ENCODE measurements around the gene PPP1R9A. TPM values are rescaled to one million over a fixed set of nuclear protein-coding genes. Genes with fewer than 3 reads are reported as not detected.

Gene PPP1R9A
- total and polyA plus RNA-seq, 10 of the 15 experiments (the other 5 are each of a cell fraction or from before 2014, with no cell fraction given), result 0.04 to 0.12 TPM; not detected in 8

- Histone ChIP-seq H4K20me1 (ENCODE audit: control insufficient read depth, insufficient read depth) (no peaks in the 10 kb centered on the region), H3K27me3 (replicated peaks in 1 of 2; ENCODE audit: control insufficient read depth in 2 of 2, insufficient read depth in 2 of 2, low read length in 1 of 2) (no peaks in the 10 kb centered on the region), H3K4me2 (ENCODE audit: control insufficient read depth, insufficient read depth) (no peak overlapping the region), H3K4me1 (ENCODE audit: control insufficient read depth, insufficient read depth, low read length) (no peaks in the 10 kb centered on the region), H3K9me3 (replicated peaks; ENCODE audit: control insufficient read depth, insufficient read depth, low read length) (no peaks in the 10 kb centered on the region), H2AFZ (ENCODE audit: control insufficient read depth, low read depth, low read length) (no peak overlapping the region), H3K79me2 (ENCODE audit: control insufficient read depth, insufficient read depth, low read length) (no peaks in the 10 kb centered on the region), H3K9ac (ENCODE audit: control insufficient read depth, insufficient read depth, low read length) (no peak overlapping the region), H3K36me3 (ENCODE audit: control insufficient read depth in 2 of 2, insufficient read depth in 2 of 2, low read length in 1 of 2) (no peaks in the 10 kb centered on the region), H3K4me3 (no peak overlapping the region), H3K27ac (ENCODE audit: control insufficient read depth, insufficient read depth) (no peak overlapping the region)
- no peak for ATAC-seq
- intact Hi-C loops (cut with micrococcal nuclease; ENCODE audit: unreplicated experiment) (no loop called here), in situ Hi-C loops (cut with MboI) (no loop called here)
- 39% methylated on average over 2 of the region's 2 CpGs for WGBS (ENCODE audit: insufficient coverage, insufficient replicate concordance, low lambda C conversion rate, missing lambda C conversion rate)
- ChIA-PET RAD21 (ENCODE audit: unreplicated experiment) (interaction anchor here (0.7 kb wide), 1 partner anchor 250 kb away, joined by 3 read pairs; no protein-coding TSS in a partner anchor), SMC1A (ENCODE audit: uncharacterized antibody, unreplicated experiment) (interaction anchor here (3.1 kb wide), 1 partner anchor 10 kb away, joined by 20 read pairs; no protein-coding TSS in a partner anchor), CTCF (no interaction called here), POLR2A (no interaction called here)
- no peak for FAIRE-seq
- no peak for TF ChIP-seq MYC (IDR thresholded peaks at IDR 0.05; ENCODE audit: insufficient read depth, insufficient read length, insufficient replicate concordance, low read length, severe bottlenecking)
- no peak for TF ChIP-seq CHD1 (IDR thresholded peaks at IDR 0.05; ENCODE audit: low read depth, low read length)
- TF ChIP-seq PAX8 (IDR thresholded peaks at IDR 0.05), result no peak
- TF ChIP-seq ZNF274 (IDR thresholded peaks at IDR 0.05; ENCODE audit: insufficient read depth, insufficient read length), result no peak
- TF ChIP-seq SMARCA5 (IDR thresholded peaks at IDR 0.05), result no peak
- TF ChIP-seq CBFB (IDR thresholded peaks at IDR 0.05; ENCODE audit: low read depth), result no peak
- TF ChIP-seq RAD21 (IDR thresholded peaks at IDR 0.05; ENCODE audit: insufficient read depth, low read depth, low read length), result no peak
- no peak for TF ChIP-seq BHLHE40 (IDR thresholded peaks at IDR 0.05; ENCODE audit: borderline replicate concordance in 1 of 2, low read depth in 2 of 2, low read length in 1 of 2)
- no peak for TF ChIP-seq RB1 (IDR thresholded peaks at IDR 0.05; ENCODE audit: borderline replicate concordance)
- TF ChIP-seq NFYA (IDR thresholded peaks at IDR 0.05; ENCODE audit: borderline replicate concordance, low read depth, low read length), result no peak
- DNase-seq (ENCODE audit: low read depth, low spot score), result no peak
- BruUV-seq (replicated peaks), result no TSS peak
These were observed 90.2 kb downstream of the PPP1R9A start for GRCh38 chr7:94997547-94997946.

Measured in GM12878 (cell line).